Chondrocyte (in vitro differentiated cells): ENCODE measurements around the gene ETNPPL. TPM values are rescaled to one million over a fixed set of nuclear protein-coding genes. Genes with fewer than 3 reads are reported as not detected.

Experiments used
- DNase-seq: peaks from one replicate; pipeline ENCODE4 v3.0.0; 2021; ENCODE audit warnings: mixed read lengths, low spot score
- H3K27ac Mint-ChIP-seq: one replicate; pipeline ENCODE4 v1.8.0; 2021; ENCODE audit warnings: mild to moderate bottlenecking, moderate library complexity, mixed read lengths; ENCODE audit not compliant: unreplicated experiment
- H3K27me3 Mint-ChIP-seq: 2 replicates; pipeline ENCODE4 v1.8.0; 2021; ENCODE audit warnings: low read depth, mixed read lengths
- H3K36me3 Mint-ChIP-seq: 2 replicates; pipeline ENCODE4 v1.8.0; 2021; ENCODE audit warnings: low read depth, mixed read lengths
- H3K4me1 Mint-ChIP-seq: 2 replicates; pipeline ENCODE4 v1.8.0; 2021; ENCODE audit warnings: low read depth, mild to moderate bottlenecking, mixed read lengths
- H3K4me3 Mint-ChIP-seq: one replicate; pipeline ENCODE4 v1.8.0; 2021; ENCODE audit warnings: mild to moderate bottlenecking, moderate library complexity, mixed read lengths; ENCODE audit not compliant: unreplicated experiment
- H3K9me3 Mint-ChIP-seq: 2 replicates; pipeline ENCODE4 v1.8.0; 2021; ENCODE audit warnings: low read depth, mixed read lengths
- total RNA-seq: library from RNA; stranded (reverse); gene quantifications from 3 replicates; pipeline ENCODE4 v1.2.1, GENCODE V29; 2021
- TF ChIP-seq, protein P1 (sequence below): fragments of 200-600 bp; sonication (generic); IDR thresholded peaks from 2 replicates; pipeline ENCODE4 v1.5.0; 2021; ENCODE audit warnings: antibody characterized with exemption, mild to moderate bottlenecking, moderate library complexity

The ETNPPL gene
- total RNA-seq, 1 donor from 2014 or later = not detected

DNA sequence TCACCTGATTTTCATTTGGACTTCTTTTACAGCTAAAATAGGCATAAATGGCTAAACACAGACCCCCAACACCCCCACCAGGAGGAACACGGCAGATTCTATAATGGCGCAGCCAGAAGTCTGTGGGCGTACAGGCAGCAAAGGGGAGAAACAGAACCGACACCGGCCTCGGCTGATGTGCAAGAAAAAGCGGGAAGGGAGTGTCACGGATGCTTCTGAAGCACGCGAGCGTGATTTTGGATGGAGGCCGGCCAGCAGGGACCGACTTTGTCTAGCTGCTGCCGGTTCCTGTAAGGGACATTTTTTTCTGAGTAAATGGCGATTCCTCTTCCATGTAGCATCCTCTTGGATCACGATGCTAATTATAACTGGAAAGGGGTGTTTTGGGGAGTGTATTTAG lies 24.9 kb upstream of the ETNPPL start:
- Mint-ChIP-seq H3K4me1 (no peaks in the 10 kb centered on the region), H3K27ac (no peak overlapping the region), H3K9me3 (no peaks in the 10 kb centered on the region), H3K27me3 (no peaks in the 10 kb centered on the region), H3K36me3 (no peaks in the 10 kb centered on the region), H3K4me3 (no peak overlapping the region)
- DNase-seq = no peak
- TF ChIP-seq, protein P1, sequence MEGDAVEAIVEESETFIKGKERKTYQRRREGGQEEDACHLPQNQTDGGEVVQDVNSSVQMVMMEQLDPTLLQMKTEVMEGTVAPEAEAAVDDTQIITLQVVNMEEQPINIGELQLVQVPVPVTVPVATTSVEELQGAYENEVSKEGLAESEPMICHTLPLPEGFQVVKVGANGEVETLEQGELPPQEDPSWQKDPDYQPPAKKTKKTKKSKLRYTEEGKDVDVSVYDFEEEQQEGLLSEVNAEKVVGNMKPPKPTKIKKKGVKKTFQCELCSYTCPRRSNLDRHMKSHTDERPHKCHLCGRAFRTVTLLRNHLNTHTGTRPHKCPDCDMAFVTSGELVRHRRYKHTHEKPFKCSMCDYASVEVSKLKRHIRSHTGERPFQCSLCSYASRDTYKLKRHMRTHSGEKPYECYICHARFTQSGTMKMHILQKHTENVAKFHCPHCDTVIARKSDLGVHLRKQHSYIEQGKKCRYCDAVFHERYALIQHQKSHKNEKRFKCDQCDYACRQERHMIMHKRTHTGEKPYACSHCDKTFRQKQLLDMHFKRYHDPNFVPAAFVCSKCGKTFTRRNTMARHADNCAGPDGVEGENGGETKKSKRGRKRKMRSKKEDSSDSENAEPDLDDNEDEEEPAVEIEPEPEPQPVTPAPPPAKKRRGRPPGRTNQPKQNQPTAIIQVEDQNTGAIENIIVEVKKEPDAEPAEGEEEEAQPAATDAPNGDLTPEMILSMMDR = no peak

DNA sequence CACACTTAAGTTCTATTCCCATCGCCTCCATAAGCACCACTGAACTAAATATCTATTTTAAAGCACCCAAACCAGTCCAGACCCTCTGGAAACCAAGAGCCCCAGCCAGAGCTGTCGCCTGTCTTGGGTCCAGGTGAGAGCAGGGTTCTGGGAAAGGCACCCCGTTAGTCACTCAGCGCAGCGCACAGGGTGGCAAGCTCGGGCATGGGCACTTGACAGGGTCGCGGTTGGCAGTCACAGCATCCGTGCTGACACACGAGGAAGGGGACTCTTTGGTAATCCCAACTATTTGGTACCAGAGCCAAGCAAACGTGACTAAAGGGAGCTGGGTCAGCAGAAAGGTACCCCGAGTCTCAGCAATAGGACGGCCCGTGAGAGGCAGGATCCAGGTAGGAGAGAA lies 24.3 kb upstream of the ETNPPL start:
- Mint-ChIP-seq H3K27ac (no peak overlapping the region), H3K9me3 (no peaks in the 10 kb centered on the region), H3K4me1 (no peaks in the 10 kb centered on the region), H3K4me3 (no peak overlapping the region), H3K36me3 (no peaks in the 10 kb centered on the region), H3K27me3 (no peaks in the 10 kb centered on the region)
- DNase-seq = no peak
- TF ChIP-seq, protein P1 = no peak

DNA sequence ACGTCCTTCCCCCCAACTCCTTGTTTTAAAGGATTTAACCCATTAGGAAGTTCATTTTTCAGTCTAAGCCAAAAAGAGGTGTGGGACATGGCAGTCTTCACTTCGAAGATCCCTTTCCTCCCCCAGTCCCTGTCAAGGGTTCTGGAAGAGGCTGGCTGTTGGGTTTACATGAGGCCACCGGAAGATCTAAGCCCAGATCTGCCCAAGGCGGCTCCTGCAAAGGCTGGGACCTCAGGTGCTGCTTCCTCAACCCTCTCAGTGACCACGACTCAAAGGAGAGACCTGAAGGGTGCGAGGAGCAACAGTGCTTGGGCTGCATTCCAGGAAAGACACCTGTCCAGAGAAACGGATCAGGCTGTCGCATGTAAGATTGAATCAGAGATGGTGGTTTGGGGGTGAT lies 23.5 kb upstream of the ETNPPL start:
- Mint-ChIP-seq H3K36me3 (no peaks in the 10 kb centered on the region), H3K4me3 (no peak overlapping the region), H3K4me1 (no peaks in the 10 kb centered on the region), H3K27me3 (no peaks in the 10 kb centered on the region), H3K27ac (no peak overlapping the region), H3K9me3 (no peaks in the 10 kb centered on the region)
- DNase-seq = no peak
- TF ChIP-seq, protein P1 = no peak

DNA sequence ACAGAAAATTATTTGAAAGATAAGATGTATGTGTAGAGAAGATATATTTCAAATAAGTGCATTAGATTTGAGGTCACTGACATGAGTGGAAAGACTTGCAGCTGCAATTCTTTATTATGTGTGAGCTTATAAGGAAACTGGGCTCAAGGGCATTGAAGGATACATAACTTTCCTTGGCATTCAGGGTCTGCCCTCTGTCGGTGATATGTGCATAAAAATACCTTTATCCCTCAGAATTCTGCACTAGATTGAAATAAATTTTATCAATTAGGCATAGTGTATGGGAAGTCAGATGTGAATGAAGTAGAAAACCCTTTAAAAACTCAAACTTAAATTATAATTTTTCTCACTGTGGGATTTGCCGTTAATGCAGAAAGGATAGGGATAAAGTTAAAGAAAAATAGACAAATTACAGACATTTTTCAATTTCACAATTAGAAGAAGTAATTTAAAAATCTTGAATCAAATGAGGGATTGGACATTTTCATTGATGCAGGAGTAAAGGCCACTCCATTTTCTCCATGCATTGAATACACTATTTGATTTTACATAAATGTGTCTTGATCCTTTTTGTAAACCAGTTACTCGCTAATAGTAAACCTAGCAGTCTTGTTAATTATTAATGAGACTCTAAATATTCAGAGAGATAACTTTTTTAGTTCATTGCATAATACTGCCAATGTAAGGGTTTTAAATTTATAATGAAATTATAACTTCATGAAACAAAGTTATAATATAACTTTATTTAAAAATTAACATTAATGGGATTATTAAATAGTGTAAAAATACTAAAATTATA lies 21.0 kb upstream of the ETNPPL start:
- no peaks in the 10 kb centered on the region for H3K36me3 Mint-ChIP-seq
- no peak overlapping the region for H3K4me3 Mint-ChIP-seq
- no peaks in the 10 kb centered on the region for H3K27me3 Mint-ChIP-seq
- DNase-seq = no peak
- H3K9me3 Mint-ChIP-seq = no peaks in the 10 kb centered on the region
- TF ChIP-seq, protein P1 = peak; percentile 76
- no peaks in the 10 kb centered on the region for H3K4me1 Mint-ChIP-seq
- H3K27ac Mint-ChIP-seq = no peak overlapping the region

DNA sequence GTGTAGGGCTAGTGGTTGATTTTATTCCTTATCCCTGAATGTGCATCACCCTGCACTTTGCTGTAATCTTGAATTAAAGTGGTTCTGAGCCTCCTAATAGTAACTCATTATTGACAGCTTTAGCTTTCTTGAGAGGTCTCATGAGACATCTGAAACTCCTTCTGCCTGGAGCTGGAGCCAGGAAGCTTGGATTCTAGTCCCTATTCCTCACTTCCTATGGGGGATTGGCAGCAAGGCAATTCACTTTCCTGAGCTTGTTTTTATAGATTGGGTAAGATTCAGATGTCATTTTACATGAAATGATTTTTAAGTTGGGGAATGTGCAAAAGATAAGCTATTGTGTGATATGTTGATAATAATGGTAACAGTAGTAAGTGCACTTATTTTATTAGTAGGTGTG lies 17.1 kb upstream of the ETNPPL start:
- no peak for DNase-seq

More for the DNA sequence above, 17.1 kb upstream of the ETNPPL start:
- Mint-ChIP-seq H3K27ac (no peak overlapping the region), H3K36me3 (no peaks in the 10 kb centered on the region), H3K27me3 (no peaks in the 10 kb centered on the region), H3K9me3 (no peaks in the 10 kb centered on the region), H3K4me1 (no peaks in the 10 kb centered on the region), H3K4me3 (no peak overlapping the region)
- TF ChIP-seq, protein P1 = no peak
